ENCODE measurements around the gene ZNF700.
"Not testable (repeated sequence)": the region's sequence is repeated elsewhere in the genome, so short reads cannot be mapped to it uniquely, and the experiment has no call there.

Gene ZNF700

DNA sequence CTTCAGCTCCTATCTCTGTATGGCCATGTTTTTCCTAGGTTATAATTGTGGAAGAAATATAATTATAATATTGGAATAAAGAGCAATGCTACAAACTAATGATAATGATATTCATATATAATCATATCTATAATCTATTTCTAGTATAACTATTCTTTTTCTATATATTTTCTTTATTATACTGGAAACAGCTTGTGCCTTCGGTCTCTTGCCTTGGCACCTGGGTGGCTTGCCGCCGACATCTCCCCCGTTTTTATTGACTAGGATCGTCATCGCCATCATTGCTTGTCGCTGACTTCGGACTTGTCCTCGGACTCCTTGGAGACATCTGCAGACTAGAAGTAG lies 64.2 kb downstream of the ZNF700 start:
- DNase-seq (ENCODE audit: low read depth in 2 of 2): no peak
- peak overlapping the region; percentile 65 to 88 for H3K4me3 ChIP-seq (replicated peaks in 1 of 2; ENCODE audit: low read depth in 2 of 2, low read length in 2 of 2)
- TF ChIP-seq, protein P1, sequence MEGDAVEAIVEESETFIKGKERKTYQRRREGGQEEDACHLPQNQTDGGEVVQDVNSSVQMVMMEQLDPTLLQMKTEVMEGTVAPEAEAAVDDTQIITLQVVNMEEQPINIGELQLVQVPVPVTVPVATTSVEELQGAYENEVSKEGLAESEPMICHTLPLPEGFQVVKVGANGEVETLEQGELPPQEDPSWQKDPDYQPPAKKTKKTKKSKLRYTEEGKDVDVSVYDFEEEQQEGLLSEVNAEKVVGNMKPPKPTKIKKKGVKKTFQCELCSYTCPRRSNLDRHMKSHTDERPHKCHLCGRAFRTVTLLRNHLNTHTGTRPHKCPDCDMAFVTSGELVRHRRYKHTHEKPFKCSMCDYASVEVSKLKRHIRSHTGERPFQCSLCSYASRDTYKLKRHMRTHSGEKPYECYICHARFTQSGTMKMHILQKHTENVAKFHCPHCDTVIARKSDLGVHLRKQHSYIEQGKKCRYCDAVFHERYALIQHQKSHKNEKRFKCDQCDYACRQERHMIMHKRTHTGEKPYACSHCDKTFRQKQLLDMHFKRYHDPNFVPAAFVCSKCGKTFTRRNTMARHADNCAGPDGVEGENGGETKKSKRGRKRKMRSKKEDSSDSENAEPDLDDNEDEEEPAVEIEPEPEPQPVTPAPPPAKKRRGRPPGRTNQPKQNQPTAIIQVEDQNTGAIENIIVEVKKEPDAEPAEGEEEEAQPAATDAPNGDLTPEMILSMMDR (IDR thresholded peaks at IDR 0.05; ENCODE audit: low read depth, low read length): no peak

DNA sequence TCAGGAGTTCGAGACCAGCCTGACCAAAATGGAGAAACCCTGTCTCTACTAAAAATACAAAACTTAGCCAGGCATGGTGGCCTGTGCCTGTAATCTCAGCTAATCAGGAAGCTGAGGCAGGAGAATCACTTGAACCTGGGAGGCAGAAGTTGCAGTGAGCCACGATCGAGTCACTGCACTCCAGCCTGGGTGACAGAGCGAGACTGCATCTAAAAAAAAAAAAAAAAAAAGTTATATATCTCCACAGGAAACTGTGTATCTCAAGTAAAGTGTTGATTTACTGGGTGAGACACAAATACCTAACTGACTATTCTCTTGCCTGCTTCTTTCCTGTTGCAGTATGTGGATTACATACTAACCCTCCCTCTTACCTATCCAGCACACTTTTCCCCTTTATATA lies 67.0 kb downstream of the ZNF700 start:
- DNase-seq (ENCODE audit: low read depth in 2 of 2); H3K4me3 ChIP-seq (replicated peaks in 1 of 2; ENCODE audit: low read depth in 2 of 2, low read length in 2 of 2): not testable (repeated sequence)

DNA sequence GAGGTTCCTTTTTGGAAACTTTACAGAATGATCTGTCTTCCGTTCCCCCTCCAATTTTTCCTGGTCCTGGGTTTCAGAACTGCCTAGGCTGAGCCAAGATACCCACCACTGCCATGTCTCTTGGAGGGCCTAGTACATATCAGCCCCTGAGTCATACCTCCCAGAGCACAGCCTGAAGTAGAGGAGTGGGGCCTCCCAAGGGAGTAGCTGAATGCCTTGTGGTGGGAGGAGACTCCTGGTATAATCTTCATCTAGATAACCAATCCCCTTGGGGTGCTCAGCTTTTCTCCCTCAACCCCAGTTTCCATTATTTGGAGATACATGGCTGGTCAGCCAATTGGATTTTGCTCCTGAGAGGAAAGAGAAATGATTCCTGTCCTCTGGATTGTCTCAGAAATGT lies 70.3 kb downstream of the ZNF700 start:
- TF ChIP-seq, protein P1 (IDR thresholded peaks at IDR 0.05; ENCODE audit: low read depth, low read length): no peak

More for the DNA sequence above, 70.3 kb downstream of the ZNF700 start:
- DNase-seq (ENCODE audit: low read depth in 2 of 2): peak; percentile 65 to 72
- no peak overlapping the region for H3K4me3 ChIP-seq (replicated peaks in 1 of 2; ENCODE audit: low read depth in 2 of 2, low read length in 2 of 2)
